ENCODE data around the gene PLPPR5. TPM values are rescaled to one million over a fixed set of nuclear protein-coding genes. Genes with fewer than 3 reads are reported as not detected.
A peak's percentile ranks its signal among the peaks of the same experiment; 100 is the strongest.

Gene PLPPR5
- total RNA-seq, 1 donor from 2014 or later = 0.50 TPM

DNA sequence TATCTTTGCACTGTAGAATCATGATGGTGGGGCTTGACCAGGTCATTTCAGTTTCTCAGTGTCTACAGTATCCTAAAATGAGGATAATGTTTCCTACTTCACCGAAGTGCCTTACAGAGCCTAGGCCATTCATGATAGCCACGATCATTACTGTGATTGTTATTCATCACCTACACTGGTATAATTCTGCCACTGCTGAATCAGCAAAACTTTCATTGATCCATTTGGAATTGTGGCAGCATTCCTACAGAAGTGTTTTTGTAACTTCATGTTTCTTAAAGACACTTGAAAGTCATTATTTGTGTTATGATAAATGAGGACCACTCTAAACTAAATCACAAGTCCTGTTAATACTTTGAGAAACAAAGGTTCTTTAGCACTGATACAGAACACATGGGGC, 6.0 kb upstream of the PLPPR5 start:
- Histone ChIP-seq H3K4me3 (ENCODE audit: low read depth, low read length) (no peak overlapping the region), H3K27me3 (ENCODE audit: control insufficient read depth, insufficient read depth, low read length) (peaks cover under 1% of the 10 kb centered on the region), H3K36me3 (ENCODE audit: control insufficient read depth, insufficient read depth, low read length) (no peaks in the 10 kb centered on the region)
- TF ChIP-seq, protein P1, sequence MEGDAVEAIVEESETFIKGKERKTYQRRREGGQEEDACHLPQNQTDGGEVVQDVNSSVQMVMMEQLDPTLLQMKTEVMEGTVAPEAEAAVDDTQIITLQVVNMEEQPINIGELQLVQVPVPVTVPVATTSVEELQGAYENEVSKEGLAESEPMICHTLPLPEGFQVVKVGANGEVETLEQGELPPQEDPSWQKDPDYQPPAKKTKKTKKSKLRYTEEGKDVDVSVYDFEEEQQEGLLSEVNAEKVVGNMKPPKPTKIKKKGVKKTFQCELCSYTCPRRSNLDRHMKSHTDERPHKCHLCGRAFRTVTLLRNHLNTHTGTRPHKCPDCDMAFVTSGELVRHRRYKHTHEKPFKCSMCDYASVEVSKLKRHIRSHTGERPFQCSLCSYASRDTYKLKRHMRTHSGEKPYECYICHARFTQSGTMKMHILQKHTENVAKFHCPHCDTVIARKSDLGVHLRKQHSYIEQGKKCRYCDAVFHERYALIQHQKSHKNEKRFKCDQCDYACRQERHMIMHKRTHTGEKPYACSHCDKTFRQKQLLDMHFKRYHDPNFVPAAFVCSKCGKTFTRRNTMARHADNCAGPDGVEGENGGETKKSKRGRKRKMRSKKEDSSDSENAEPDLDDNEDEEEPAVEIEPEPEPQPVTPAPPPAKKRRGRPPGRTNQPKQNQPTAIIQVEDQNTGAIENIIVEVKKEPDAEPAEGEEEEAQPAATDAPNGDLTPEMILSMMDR (IDR thresholded peaks at IDR 0.05; ENCODE audit: insufficient read depth, low read length, poor library complexity, severe bottlenecking) = no peak
- no peak for DNase-seq (ENCODE audit: low read depth)

DNA sequence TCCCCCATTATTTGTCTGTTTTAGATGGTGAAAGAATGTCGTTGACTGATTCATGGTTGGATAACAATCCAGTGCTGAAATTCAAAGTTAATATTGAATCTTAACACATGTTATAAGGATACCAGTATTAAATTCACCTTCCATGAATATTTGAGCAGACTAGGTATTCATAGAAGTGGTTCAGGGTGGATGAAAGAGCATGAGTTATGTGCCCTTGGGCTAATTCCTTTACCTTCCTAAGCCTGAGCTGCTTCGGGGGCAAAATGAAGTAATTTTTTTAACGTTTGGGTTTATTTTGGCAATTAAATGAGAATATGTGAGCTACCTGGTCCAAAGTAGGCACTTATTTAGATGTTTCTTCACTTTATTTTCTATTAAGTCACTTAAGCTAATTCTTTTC, 2.7 kb upstream of the PLPPR5 start:
- Histone ChIP-seq H3K27me3 (ENCODE audit: control insufficient read depth, insufficient read depth, low read length) (peaks cover 18% of the 10 kb centered on the region), H3K36me3 (ENCODE audit: control insufficient read depth, insufficient read depth, low read length) (no peaks in the 10 kb centered on the region), H3K4me3 (ENCODE audit: low read depth, low read length) (no peak overlapping the region)
- TF ChIP-seq, protein P1 (IDR thresholded peaks at IDR 0.05; ENCODE audit: insufficient read depth, low read length, poor library complexity, severe bottlenecking) = no peak
- DNase-seq (ENCODE audit: low read depth) = no peak

DNA sequence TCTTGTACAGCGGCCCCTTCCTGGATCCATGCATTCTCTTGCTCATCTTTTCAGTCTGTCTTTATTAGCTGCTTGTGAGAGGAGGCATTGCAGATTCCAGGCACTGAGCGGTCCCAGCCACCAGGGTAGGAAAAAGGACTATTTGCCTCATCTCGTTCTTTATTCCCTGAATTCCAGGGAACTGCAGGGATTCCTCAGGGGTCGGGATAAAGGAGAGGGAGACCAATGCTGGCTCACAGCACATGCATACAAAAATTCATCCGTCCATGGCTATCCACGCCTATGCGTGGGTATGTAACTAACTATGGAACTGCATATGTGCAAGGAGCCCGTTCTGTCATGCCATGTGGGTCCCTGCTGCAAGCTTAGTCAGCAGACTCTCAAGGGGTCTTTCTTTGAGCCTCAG, 879 bp upstream of the PLPPR5 start:
- H3K36me3 ChIP-seq (ENCODE audit: control insufficient read depth, insufficient read depth, low read length) = no peaks in the 10 kb centered on the region
- H3K4me3 ChIP-seq (ENCODE audit: low read depth, low read length) = no peak overlapping the region
- DNase-seq (ENCODE audit: low read depth) = no peak
- TF ChIP-seq, protein P1 (IDR thresholded peaks at IDR 0.05; ENCODE audit: insufficient read depth, low read length, poor library complexity, severe bottlenecking) = no peak
- H3K27me3 ChIP-seq (ENCODE audit: control insufficient read depth, insufficient read depth, low read length) = peaks cover 18% of the 10 kb centered on the region

DNA sequence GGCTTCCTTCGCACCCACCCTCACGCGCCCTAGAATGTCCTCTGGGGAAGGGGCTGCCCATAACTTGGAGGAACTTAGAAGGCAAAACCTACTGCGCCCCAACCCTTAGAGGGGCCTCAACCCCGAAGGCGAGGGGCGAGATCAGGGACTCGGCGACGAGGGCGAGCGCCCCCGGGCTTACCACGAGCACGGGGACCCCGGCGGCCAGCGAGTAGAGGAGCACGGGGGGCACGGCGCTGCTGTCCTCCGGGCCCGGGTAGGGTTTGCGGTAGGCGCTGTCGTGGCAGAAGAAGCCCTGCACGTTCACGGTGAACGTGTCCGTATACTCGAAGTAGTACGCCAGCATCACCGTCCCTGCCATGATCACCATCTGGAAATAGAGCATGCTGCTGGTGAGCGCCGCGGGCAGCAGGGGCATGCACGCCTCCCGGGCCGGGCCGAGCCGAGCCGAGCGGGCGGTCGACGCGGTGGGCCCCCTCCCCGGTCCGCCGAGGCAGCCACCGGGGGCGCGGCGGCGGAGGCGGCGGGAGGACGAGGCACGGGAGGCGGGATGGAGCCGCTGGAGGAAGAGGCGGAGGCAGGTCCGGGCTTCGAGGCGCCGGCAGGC, 304 bp downstream of the PLPPR5 start:
- H3K27me3 ChIP-seq (ENCODE audit: control insufficient read depth, insufficient read depth, low read length) = peaks cover 18% of the 10 kb centered on the region
- TF ChIP-seq, protein P1 (IDR thresholded peaks at IDR 0.05; ENCODE audit: insufficient read depth, low read length, poor library complexity, severe bottlenecking) = no peak
- peak overlapping the region; percentile 37 for H3K4me3 ChIP-seq (ENCODE audit: low read depth, low read length)
- no peaks in the 10 kb centered on the region for H3K36me3 ChIP-seq (ENCODE audit: control insufficient read depth, insufficient read depth, low read length)
- no peak for DNase-seq (ENCODE audit: low read depth)

DNA sequence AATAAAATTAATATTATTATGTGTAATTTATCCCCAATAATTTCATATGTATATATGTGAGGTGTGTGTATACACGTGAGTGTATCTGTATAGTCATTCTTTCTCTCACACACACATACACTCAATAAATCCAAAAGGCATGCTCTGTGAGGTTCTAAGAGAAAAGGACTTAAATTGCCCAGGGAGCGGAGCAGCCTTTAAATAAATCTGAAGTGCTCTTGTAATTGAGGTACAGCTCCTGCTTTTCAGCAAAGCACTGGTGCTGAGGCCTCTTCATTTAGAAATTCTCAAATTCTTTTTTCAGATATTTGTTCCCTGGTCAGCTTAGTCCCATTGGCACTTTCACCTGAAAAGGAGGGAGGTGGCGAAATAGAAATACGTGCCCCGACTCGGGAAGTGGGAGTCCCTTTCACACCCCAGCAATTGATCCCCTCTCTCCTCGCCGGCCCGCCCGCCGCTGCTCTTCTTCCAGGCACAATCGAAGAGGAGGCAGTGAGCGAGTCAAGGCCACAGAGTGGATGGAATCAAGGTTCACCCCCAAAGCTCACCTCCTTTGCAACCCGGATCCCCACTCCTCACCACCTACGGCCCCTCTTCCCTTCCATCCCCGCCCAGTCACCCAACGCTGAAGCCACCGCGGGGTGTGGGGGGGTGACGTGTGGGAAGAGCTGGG, 944 bp downstream of the PLPPR5 start:
- Histone ChIP-seq H3K4me3 (ENCODE audit: low read depth, low read length) (peak overlapping the region; percentile 37), H3K27me3 (ENCODE audit: control insufficient read depth, insufficient read depth, low read length) (peaks cover 18% of the 10 kb centered on the region), H3K36me3 (ENCODE audit: control insufficient read depth, insufficient read depth, low read length) (no peaks in the 10 kb centered on the region)
- TF ChIP-seq, protein P1 (IDR thresholded peaks at IDR 0.05; ENCODE audit: insufficient read depth, low read length, poor library complexity, severe bottlenecking) = no peak
- DNase-seq (ENCODE audit: low read depth) = no peak

DNA sequence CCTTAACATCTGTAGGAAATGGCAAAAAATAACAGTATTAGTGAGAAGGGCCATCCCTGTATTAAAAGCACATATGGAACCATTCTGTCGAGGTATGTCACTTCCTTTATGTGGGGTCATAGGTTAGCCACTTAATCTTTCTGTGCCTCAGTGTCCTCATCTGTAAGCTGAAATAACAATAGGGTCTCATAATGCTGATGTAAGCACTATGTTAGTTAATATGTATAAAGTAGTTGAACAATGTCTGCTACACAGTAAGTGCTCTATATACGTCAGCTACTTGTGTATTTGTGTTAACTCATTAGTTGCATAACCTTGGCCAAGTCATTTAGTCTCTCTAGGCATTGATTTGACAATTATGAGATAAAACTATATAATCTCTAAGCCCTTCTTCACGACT, 11.8 kb downstream of the PLPPR5 start:
- DNase-seq (ENCODE audit: low read depth) = no peak
- Histone ChIP-seq H3K27me3 (ENCODE audit: control insufficient read depth, insufficient read depth, low read length) (no peaks in the 10 kb centered on the region), H3K4me3 (ENCODE audit: low read depth, low read length) (no peak overlapping the region), H3K36me3 (ENCODE audit: control insufficient read depth, insufficient read depth, low read length) (no peaks in the 10 kb centered on the region)
- TF ChIP-seq, protein P1 (IDR thresholded peaks at IDR 0.05; ENCODE audit: insufficient read depth, low read length, poor library complexity, severe bottlenecking) = no peak

Measured in kidney epithelial cell (primary cell).